ENCODE results near the gene ALOX15B.

The ALOX15B gene

GRCh38 chr17:8038954-8039610 lies at the start of gene ALOX15B:
ALOX15B (plus strand) TSS chr17:8039059; CDS start chr17:8039156, 97 bp downstream.
- no peak for DNase-seq (ENCODE audit: low read depth)

- peak; percentile 96 for DNase-seq (ENCODE audit: low read depth)
Observed at GRCh38 chr17:7989781-7990655, 48.8 kb upstream of the ALOX15B start.

GRCh38 chr17:7992516-7992915 lies 46.3 kb upstream of the ALOX15B start:
- DNase-seq (ENCODE audit: low read depth), result no peak

GRCh38 chr17:7992924-7993323 lies 45.9 kb upstream of the ALOX15B start:
- no peak for DNase-seq (ENCODE audit: low read depth)

- no peak for DNase-seq (ENCODE audit: low read depth)
Observed at GRCh38 chr17:7993972-7994589, 44.8 kb upstream of the ALOX15B start.

- no peak for DNase-seq (ENCODE audit: low read depth)
Observed at GRCh38 chr17:7995724-7996123, 43.1 kb upstream of the ALOX15B start.

- no peak for DNase-seq (ENCODE audit: low read depth)
Observed at GRCh38 chr17:7997186-7997585, 41.7 kb upstream of the ALOX15B start.

- DNase-seq (ENCODE audit: low read depth), result no peak
Observed at GRCh38 chr17:8001976-8002720, 36.7 kb upstream of the ALOX15B start, which contains the start of gene GUCY2D. GUCY2D (plus strand) TSS chr17:8002615; CDS start chr17:8003048, 433 bp downstream.

GRCh38 chr17:8002721-8003593 lies 35.9 kb upstream of the ALOX15B start:
- no peak for DNase-seq (ENCODE audit: low read depth)

- DNase-seq (ENCODE audit: low read depth), result no peak
Observed at GRCh38 chr17:8003594-8004181, 35.2 kb upstream of the ALOX15B start.

- no peak for DNase-seq (ENCODE audit: low read depth)
Observed at GRCh38 chr17:8004899-8005298, 34.0 kb upstream of the ALOX15B start.

GRCh38 chr17:8005357-8005756 lies 33.5 kb upstream of the ALOX15B start:
- no peak for DNase-seq (ENCODE audit: low read depth)

GRCh38 chr17:8005967-8006730 lies 32.7 kb upstream of the ALOX15B start:
- DNase-seq (ENCODE audit: low read depth), result no peak

- DNase-seq (ENCODE audit: low read depth), result no peak
Observed at GRCh38 chr17:8006836-8007680, 31.8 kb upstream of the ALOX15B start.

GRCh38 chr17:8007836-8008235 lies 31.0 kb upstream of the ALOX15B start:
- no peak for DNase-seq (ENCODE audit: low read depth)

GRCh38 chr17:8012045-8012580 lies 26.7 kb upstream of the ALOX15B start:
- no peak for DNase-seq (ENCODE audit: low read depth)

GRCh38 chr17:8012996-8013640 lies 25.7 kb upstream of the ALOX15B start:
- no peak for DNase-seq (ENCODE audit: low read depth)

All from stimulated activated CD8-positive, alpha-beta memory T cell treated with anti-CD3 and anti-CD28 coated beads, Interleukin-15, amount 100 ng/mL, for 1 hour (primary cell).